Measurements from ENCODE around the gene NDUFA7. TPM values are rescaled to one million over a fixed set of nuclear protein-coding genes. Genes with fewer than 3 reads are reported as not detected.

The NDUFA7 gene
- total and polyA plus RNA-seq, 2 of the 13 experiments (the other 11 are each of a cell fraction or from before 2014, with no cell fraction given): 64.5 to 71.5 TPM

- TF ChIP-seq MBD4 (IDR thresholded peaks at IDR 0.05; ENCODE audit: borderline replicate concordance, low read length) (no peak), NFIC (IDR thresholded peaks at IDR 0.05; ENCODE audit: low read length) (peak; percentile 35; the same call in 1 of the 2 replicates), PAX8 (CRISPR knock-in tag; IDR thresholded peaks at IDR 0.05; ENCODE audit: borderline replicate concordance) (no peak), ZFP90 (CRISPR knock-in tag; IDR thresholded peaks at IDR 0.05; ENCODE audit: borderline replicate concordance) (peak; percentile 34; the same call in 1 of the 2 replicates), ZMYM4 (CRISPR knock-in tag; IDR thresholded peaks at IDR 0.05) (0 out of 2 replicates have a peak, but pooled peaks have one; percentile 21), RXRA (CRISPR knock-in tag; IDR thresholded peaks at IDR 0.05) (peak; percentile 69), SRY (CRISPR knock-in tag; IDR thresholded peaks at IDR 0.05) (no peak), PITX1 (CRISPR knock-in tag; IDR thresholded peaks at IDR 0.05) (peak; percentile 84), ZNF33B (CRISPR knock-in tag; IDR thresholded peaks at IDR 0.05) (peak; percentile 52; the same call in 1 of the 2 replicates), HDAC1 (CRISPR knock-in tag; IDR thresholded peaks at IDR 0.05) (peak; percentile 71), CREBL2 (CRISPR knock-in tag; IDR thresholded peaks at IDR 0.05; ENCODE audit: borderline replicate concordance) (0 out of 2 replicates have a peak, but pooled peaks have one; percentile 26), ZNF598 (CRISPR knock-in tag; IDR thresholded peaks at IDR 0.05; ENCODE audit: borderline replicate concordance) (peak; percentile 51; the same call in 1 of the 2 replicates), U2AF1 (optimal IDR thresholded peaks at IDR 0.05; ENCODE audit: low read depth, low read length) (peak; percentile 35), KLF6 (CRISPR knock-in tag; IDR thresholded peaks at IDR 0.05) (peak; percentile 56; the same call in 1 of the 2 replicates), DPF2 (CRISPR knock-in tag; IDR thresholded peaks at IDR 0.05; ENCODE audit: borderline replicate concordance, low read depth) (no peak), FUBP1 (CRISPR knock-in tag; IDR thresholded peaks at IDR 0.05; ENCODE audit: borderline replicate concordance) (0 out of 2 replicates have a peak, but pooled peaks have one; percentile 75), HMGA1 (CRISPR knock-in tag; conservative IDR thresholded peaks at IDR 0.05) (no peak), HOXA3 (CRISPR knock-in tag; IDR thresholded peaks at IDR 0.05) (peak; percentile 59; the same call in 1 of the 2 replicates), ERF (CRISPR knock-in tag; IDR thresholded peaks at IDR 0.05) (0 out of 2 replicates have a peak, but pooled peaks have one; percentile 26), TFE3 (CRISPR knock-in tag; IDR thresholded peaks at IDR 0.05) (no peak), SOX13 (IDR thresholded peaks at IDR 0.05) (no peak), SOX13 (CRISPR knock-in tag; conservative IDR thresholded peaks at IDR 0.05 in 1 of 2, IDR thresholded peaks at IDR 0.05 in 1 of 2) (peak in 1 of 2 experiments; percentile 42; a peak in 1 of 4 replicates), MIER3 (CRISPR knock-in tag; IDR thresholded peaks at IDR 0.05; ENCODE audit: borderline replicate concordance) (0 out of 2 replicates have a peak, but pooled peaks have one; percentile 19)
Measured at GRCh38 chr19:8361921-8362793, 41.0 kb upstream of the NDUFA7 start (continued).

Measured in HepG2 (cell line).